Right lobe of liver (tissue), 4 donors: Measurements from ENCODE around the gene SLC38A2.

Source experiments
- CTCF ChIP-seq, 4 donors: fragments of 200-600 bp in 3 of 4; fragments of 450-650 bp in 1 of 4; IDR thresholded peaks; one replicate each; pipeline versions ENCODE4 v1.5.1 to v1.8.0; 2016 to 2022; ENCODE audit warnings: antibody characterized with exemption in 4 of 4, mild to moderate bottlenecking in 2 of 4
- POLR2A ChIP-seq: fragments of 450-650 bp; IDR thresholded peaks from one replicate; pipeline ENCODE4 v1.6.1; 2017; ENCODE audit warnings: antibody characterized with exemption, mild to moderate bottlenecking
- donor health status: DM: no; HTN: no; CAD: no.
- donor health status: DM: no; HTN: no; CAD: no.
- donor health status: DM: no; HTN: yes; CAD: no.

GRCh38 chr12:46382964-46383653 lies 10.5 kb upstream of the SLC38A2 start:
- TF ChIP-seq CTCF (IDR thresholded peaks at IDR 0.05) (peak in 3 of 4 donors; percentile 17 to 28 (median 19)), POLR2A (peak; percentile 94)
